ENCODE data around the gene ZNF433. TPM values are rescaled to one million over a fixed set of nuclear protein-coding genes. Genes with fewer than 3 reads are reported as not detected.
A peak's percentile ranks its signal among the peaks of the same experiment; 100 is the strongest.

The ZNF433 gene
- polyA plus RNA-seq, 1 donor from 2014 or later, result 40.6 TPM

DNA sequence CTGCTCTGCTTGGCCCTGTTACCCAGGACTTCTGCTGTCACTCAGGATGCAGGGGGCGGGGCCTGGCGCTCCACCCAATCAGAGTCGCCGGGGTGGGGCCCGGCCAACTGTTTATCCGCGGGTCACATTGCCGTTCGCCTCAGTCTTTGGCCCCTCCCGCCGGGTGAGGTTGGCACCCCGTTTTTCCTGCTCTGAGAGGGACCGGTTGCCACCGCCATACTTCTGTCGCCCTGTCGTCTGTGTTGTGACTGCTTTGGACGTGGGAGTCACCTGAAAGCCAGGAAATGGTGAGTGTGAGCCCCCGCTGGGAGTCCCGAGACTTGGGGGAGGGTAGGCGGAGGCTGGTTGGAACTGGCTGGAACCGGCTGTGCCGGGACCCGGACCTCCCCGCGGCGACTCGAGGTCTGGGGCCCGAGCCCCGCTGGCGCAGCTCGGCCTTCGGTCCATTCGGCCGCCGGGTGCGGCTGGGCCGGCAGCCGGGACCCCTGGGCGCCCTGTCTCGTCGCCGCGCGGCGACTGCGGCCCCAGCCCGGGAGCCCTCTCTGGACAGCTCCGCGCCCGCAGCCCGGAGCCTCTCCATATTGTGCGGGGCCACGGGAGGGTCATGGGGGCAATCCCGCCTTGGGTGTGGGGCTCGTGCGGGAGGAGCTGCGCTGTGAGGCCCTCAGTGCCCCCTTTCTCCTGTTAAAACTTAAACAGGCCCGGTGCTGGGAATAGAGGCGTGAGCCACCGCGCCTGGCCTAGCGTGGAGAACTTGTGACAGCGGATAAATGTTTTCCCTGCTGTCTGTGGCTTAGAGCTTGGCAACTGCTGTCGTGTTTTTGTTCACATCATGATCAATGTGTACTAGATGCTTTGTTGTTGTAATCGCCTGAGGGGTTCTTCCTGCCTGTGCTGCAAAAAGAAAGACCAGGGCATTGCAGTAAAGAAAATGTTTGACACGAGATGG, 29.4 kb upstream of the ZNF433 start, which contains the start of gene ZNF844:
Gene ZNF844 (plus strand): TSS at position 142 of the 949 bp plus-strand sequence. CDS start 143 bp downstream, at position 285.
- Histone ChIP-seq H3K4me2 (ENCODE audit: low read length) (peak within 1 kb of the TSS; percentile 30), H3K9ac (ENCODE audit: low read length) (peak within 1 kb of the TSS; percentile 76), H3K27ac (ENCODE audit: low read length) (peak within 1 kb of the TSS; percentile 77), H2AFZ (ENCODE audit: low read depth, low read length) (peak within 1 kb of the TSS; percentile 46), H3K79me2 (replicated peaks; ENCODE audit: insufficient read depth, low read length) (peaks cover 24% of the 10 kb centered on the region), H3K4me3 (ENCODE audit: low read length) (peak within 1 kb of the TSS; percentile 78), H4K20me1 (ENCODE audit: insufficient read depth) (no peaks in the 10 kb centered on the region), H3K9me2 (ENCODE audit: insufficient read depth, low read length) (no peaks in the 10 kb centered on the region), H3F3A (ENCODE audit: insufficient read depth, low read length, poor library complexity, severe bottlenecking) (no peaks in the 10 kb centered on the region), H3K9me3 (ENCODE audit: low read length) (no peaks in the 10 kb centered on the region), H3K27me3 (ENCODE audit: insufficient read depth, low read depth, low read length) (no peaks in the 10 kb centered on the region), H3K36me3 (ENCODE audit: insufficient read depth, low read length) (peaks cover 3% of the 10 kb centered on the region)
- no peak for TF ChIP-seq SMC3 (conservative IDR thresholded peaks at IDR 0.05; ENCODE audit: poor library complexity)
- TF ChIP-seq TAF1 (IDR thresholded peaks at IDR 0.05; ENCODE audit: low read depth), result no peak
- no peak for TF ChIP-seq EZH2 (IDR thresholded peaks at IDR 0.05; ENCODE audit: borderline replicate concordance, insufficient read depth, low read length, poor library complexity, severe bottlenecking)
- peak; percentile 55 for TF ChIP-seq MXI1 (conservative IDR thresholded peaks at IDR 0.05; ENCODE audit: poor library complexity, severe bottlenecking)
- peak; percentile 35 for TF ChIP-seq EP300 (conservative IDR thresholded peaks at IDR 0.05; ENCODE audit: poor library complexity, severe bottlenecking)
- TF ChIP-seq, protein P1, sequence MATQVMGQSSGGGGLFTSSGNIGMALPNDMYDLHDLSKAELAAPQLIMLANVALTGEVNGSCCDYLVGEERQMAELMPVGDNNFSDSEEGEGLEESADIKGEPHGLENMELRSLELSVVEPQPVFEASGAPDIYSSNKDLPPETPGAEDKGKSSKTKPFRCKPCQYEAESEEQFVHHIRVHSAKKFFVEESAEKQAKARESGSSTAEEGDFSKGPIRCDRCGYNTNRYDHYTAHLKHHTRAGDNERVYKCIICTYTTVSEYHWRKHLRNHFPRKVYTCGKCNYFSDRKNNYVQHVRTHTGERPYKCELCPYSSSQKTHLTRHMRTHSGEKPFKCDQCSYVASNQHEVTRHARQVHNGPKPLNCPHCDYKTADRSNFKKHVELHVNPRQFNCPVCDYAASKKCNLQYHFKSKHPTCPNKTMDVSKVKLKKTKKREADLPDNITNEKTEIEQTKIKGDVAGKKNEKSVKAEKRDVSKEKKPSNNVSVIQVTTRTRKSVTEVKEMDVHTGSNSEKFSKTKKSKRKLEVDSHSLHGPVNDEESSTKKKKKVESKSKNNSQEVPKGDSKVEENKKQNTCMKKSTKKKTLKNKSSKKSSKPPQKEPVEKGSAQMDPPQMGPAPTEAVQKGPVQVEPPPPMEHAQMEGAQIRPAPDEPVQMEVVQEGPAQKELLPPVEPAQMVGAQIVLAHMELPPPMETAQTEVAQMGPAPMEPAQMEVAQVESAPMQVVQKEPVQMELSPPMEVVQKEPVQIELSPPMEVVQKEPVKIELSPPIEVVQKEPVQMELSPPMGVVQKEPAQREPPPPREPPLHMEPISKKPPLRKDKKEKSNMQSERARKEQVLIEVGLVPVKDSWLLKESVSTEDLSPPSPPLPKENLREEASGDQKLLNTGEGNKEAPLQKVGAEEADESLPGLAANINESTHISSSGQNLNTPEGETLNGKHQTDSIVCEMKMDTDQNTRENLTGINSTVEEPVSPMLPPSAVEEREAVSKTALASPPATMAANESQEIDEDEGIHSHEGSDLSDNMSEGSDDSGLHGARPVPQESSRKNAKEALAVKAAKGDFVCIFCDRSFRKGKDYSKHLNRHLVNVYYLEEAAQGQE (IDR thresholded peaks at IDR 0.05; ENCODE audit: borderline replicate concordance), result peak; percentile 48
- no peak for TF ChIP-seq RAD21 (conservative IDR thresholded peaks at IDR 0.05)
- TF ChIP-seq POLR2AphosphoS5 (IDR thresholded peaks at IDR 0.05), result peak; percentile 80
- TF ChIP-seq, protein P2, sequence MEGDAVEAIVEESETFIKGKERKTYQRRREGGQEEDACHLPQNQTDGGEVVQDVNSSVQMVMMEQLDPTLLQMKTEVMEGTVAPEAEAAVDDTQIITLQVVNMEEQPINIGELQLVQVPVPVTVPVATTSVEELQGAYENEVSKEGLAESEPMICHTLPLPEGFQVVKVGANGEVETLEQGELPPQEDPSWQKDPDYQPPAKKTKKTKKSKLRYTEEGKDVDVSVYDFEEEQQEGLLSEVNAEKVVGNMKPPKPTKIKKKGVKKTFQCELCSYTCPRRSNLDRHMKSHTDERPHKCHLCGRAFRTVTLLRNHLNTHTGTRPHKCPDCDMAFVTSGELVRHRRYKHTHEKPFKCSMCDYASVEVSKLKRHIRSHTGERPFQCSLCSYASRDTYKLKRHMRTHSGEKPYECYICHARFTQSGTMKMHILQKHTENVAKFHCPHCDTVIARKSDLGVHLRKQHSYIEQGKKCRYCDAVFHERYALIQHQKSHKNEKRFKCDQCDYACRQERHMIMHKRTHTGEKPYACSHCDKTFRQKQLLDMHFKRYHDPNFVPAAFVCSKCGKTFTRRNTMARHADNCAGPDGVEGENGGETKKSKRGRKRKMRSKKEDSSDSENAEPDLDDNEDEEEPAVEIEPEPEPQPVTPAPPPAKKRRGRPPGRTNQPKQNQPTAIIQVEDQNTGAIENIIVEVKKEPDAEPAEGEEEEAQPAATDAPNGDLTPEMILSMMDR (IDR thresholded peaks at IDR 0.05; ENCODE audit: poor library complexity, severe bottlenecking), result no peak

DNA sequence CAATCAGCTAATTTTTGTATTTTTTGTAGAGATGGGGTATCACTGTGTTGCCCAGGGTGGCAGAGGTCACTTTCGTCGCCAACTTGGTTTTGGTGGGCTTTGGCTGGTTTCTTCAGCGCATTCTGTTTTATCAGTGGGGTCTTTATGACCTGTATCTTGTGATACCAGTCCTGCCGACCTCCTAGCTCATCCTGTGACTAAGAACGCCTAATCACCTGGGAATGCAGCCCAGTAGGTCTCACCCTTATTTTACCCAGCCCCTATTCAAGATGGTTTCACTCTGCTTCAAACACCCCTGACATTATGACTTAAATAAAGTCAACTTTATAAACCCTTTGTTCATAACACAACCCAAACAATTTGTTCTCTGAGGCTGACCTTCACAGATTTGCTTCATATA, 20.3 kb upstream of the ZNF433 start:
- Histone ChIP-seq H3K9ac (ENCODE audit: low read length) (no peak overlapping the region), H3K4me3 (ENCODE audit: low read length) (no peak overlapping the region), H4K20me1 (ENCODE audit: insufficient read depth) (no peaks in the 10 kb centered on the region), H3K9me2 (ENCODE audit: insufficient read depth, low read length) (no peaks in the 10 kb centered on the region), H2AFZ (ENCODE audit: low read depth, low read length) (no peak overlapping the region), H3K9me3 (ENCODE audit: low read length) (no peaks in the 10 kb centered on the region), H3F3A (ENCODE audit: insufficient read depth, low read length, poor library complexity, severe bottlenecking) (no peaks in the 10 kb centered on the region), H3K79me2 (replicated peaks; ENCODE audit: insufficient read depth, low read length) (no peaks in the 10 kb centered on the region), H3K4me2 (ENCODE audit: low read length) (no peak overlapping the region), H3K27me3 (ENCODE audit: insufficient read depth, low read depth, low read length) (no peaks in the 10 kb centered on the region), H3K36me3 (ENCODE audit: insufficient read depth, low read length) (no peaks in the 10 kb centered on the region), H3K27ac (ENCODE audit: low read length) (no peak overlapping the region)
- TF ChIP-seq EZH2 (IDR thresholded peaks at IDR 0.05; ENCODE audit: borderline replicate concordance, insufficient read depth, low read length, poor library complexity, severe bottlenecking) (no peak), MXI1 (conservative IDR thresholded peaks at IDR 0.05; ENCODE audit: poor library complexity, severe bottlenecking) (no peak), EP300 (conservative IDR thresholded peaks at IDR 0.05; ENCODE audit: poor library complexity, severe bottlenecking) (no peak), RAD21 (conservative IDR thresholded peaks at IDR 0.05) (no peak), SMC3 (conservative IDR thresholded peaks at IDR 0.05; ENCODE audit: poor library complexity) (no peak), TAF1 (IDR thresholded peaks at IDR 0.05; ENCODE audit: low read depth) (no peak), POLR2AphosphoS5 (IDR thresholded peaks at IDR 0.05) (no peak)
- TF ChIP-seq, protein P2 (IDR thresholded peaks at IDR 0.05; ENCODE audit: poor library complexity, severe bottlenecking), result no peak
- TF ChIP-seq, protein P1 (IDR thresholded peaks at IDR 0.05; ENCODE audit: borderline replicate concordance), result no peak

All from neural cell (in vitro differentiated cells).